NOMO-1 treated with DMSO at 0.1 percent for 48 hours (cell line): ENCODE measurements around the gene CLEC3B.
A peak's percentile ranks its signal among the peaks of the same experiment; 100 is the strongest.
"Not testable (repeated sequence)": the region's sequence is repeated elsewhere in the genome, so short reads cannot be mapped to it uniquely, and the experiment has no call there.

Source experiments
- DNase-seq: peaks from one replicate; lab custom pipeline; 2025; ENCODE audit not compliant: unreplicated experiment; lab: John Stamatoyannopoulos, UW

The CLEC3B gene

GRCh38 chr3:45026038-45026437 is at the start of gene CLEC3B:
TSS of gene CLEC3B (plus strand) at chr3:45026303. CDS start at chr3:45026363, 60 bp downstream.
- DNase-seq, result no peak

- no peak for DNase-seq
Observed at GRCh38 chr3:44981220-44981619, 44.9 kb upstream of the CLEC3B start.

- DNase-seq, result no peak
Observed at GRCh38 chr3:44981751-44982150, 44.4 kb upstream of the CLEC3B start.

- DNase-seq, result peak; percentile 8
Observed at GRCh38 chr3:44982817-44983216, 43.3 kb upstream of the CLEC3B start.

GRCh38 chr3:44983484-44983941 is 42.6 kb upstream of the CLEC3B start:
- DNase-seq, result no peak

- peak; percentile 57 for DNase-seq
Observed at GRCh38 chr3:44984335-44984734, 41.8 kb upstream of the CLEC3B start.

- not testable (repeated sequence) for DNase-seq
Observed at GRCh38 chr3:44986330-44986729, 39.8 kb upstream of the CLEC3B start.

- DNase-seq, result no peak
Observed at GRCh38 chr3:44987332-44987731, 38.8 kb upstream of the CLEC3B start.

GRCh38 chr3:44988073-44988472 is 38.0 kb upstream of the CLEC3B start:
- DNase-seq, result peak; percentile 31

- no peak for DNase-seq
Observed at GRCh38 chr3:44989141-44989540, 37.0 kb upstream of the CLEC3B start.

- DNase-seq, result no peak
Observed at GRCh38 chr3:44989636-44990373, 36.3 kb upstream of the CLEC3B start.

- no peak for DNase-seq
Observed at GRCh38 chr3:44991326-44991725, 34.8 kb upstream of the CLEC3B start.

- peak; percentile 38 for DNase-seq
Observed at GRCh38 chr3:44992555-44993470, 33.3 kb upstream of the CLEC3B start.

- DNase-seq, result no peak
Observed at GRCh38 chr3:44993471-44994205, 32.5 kb upstream of the CLEC3B start.

GRCh38 chr3:44995142-44995770 is 30.8 kb upstream of the CLEC3B start:
- no peak for DNase-seq

GRCh38 chr3:44996556-44996969 is 29.5 kb upstream of the CLEC3B start:
- DNase-seq, result no peak

GRCh38 chr3:44999782-45000181 is 26.3 kb upstream of the CLEC3B start:
- no peak for DNase-seq

GRCh38 chr3:45000823-45001222 is 25.3 kb upstream of the CLEC3B start:
- no peak for DNase-seq

- DNase-seq, result no peak
Observed at GRCh38 chr3:45001738-45002137, 24.4 kb upstream of the CLEC3B start.

GRCh38 chr3:45002139-45002660 is 23.9 kb upstream of the CLEC3B start:
- no peak for DNase-seq

- no peak for DNase-seq
Observed at GRCh38 chr3:45002720-45003119, 23.4 kb upstream of the CLEC3B start.
